Subcutaneous abdominal adipose tissue (tissue), 5 donors: ENCODE results near the gene TMEM145.
"Not testable (repeated sequence)": the region's sequence is repeated elsewhere in the genome, so short reads cannot be mapped to it uniquely, and the experiment has no call there.

ENCODE experiments used
- H3K27ac ChIP-seq: one replicate; pipeline ENCODE4 v1.7.0; 2013; ENCODE audit warnings: low read depth, mild to moderate bottlenecking, inconsistent platforms, low read length, moderate library complexity
- H3K27me3 ChIP-seq, 5 donors: one replicate each; pipeline ENCODE4 v1.7.0; 2013; ENCODE audit warnings: low read length in 5 of 5, inconsistent platforms in 1 of 5; ENCODE audit not compliant: control insufficient read depth in 5 of 5, insufficient read depth in 4 of 5
- H3K36me3 ChIP-seq, 5 donors: one replicate each; pipeline ENCODE4 v1.7.0; 2013; ENCODE audit warnings: low read length in 5 of 5; ENCODE audit not compliant: control insufficient read depth in 5 of 5, insufficient read depth in 5 of 5
- H3K4me1 ChIP-seq, 5 donors: one replicate each; pipeline ENCODE4 v1.7.0; 2013; ENCODE audit warnings: low read length in 5 of 5, mild to moderate bottlenecking in 3 of 5, moderate library complexity in 1 of 5; ENCODE audit not compliant: control insufficient read depth in 5 of 5, insufficient read depth in 5 of 5
- H3K4me3 ChIP-seq, 5 donors: one replicate each; pipeline ENCODE4 v1.7.0; 2013; ENCODE audit warnings: low read length in 5 of 5, low read depth in 1 of 5
- H3K9ac ChIP-seq, 5 donors: one replicate each; pipeline ENCODE4 v1.7.0; 2013; ENCODE audit warnings: low read length in 5 of 5, mild to moderate bottlenecking in 4 of 5, moderate library complexity in 3 of 5
- H3K9me3 ChIP-seq, 5 donors: one replicate each; pipeline ENCODE4 v1.7.0; 2013; ENCODE audit warnings: low read length in 5 of 5; ENCODE audit not compliant: control insufficient read depth in 5 of 5
- donor health status: healthy.
- donor health status: healthy.
- donor health status: healthy.
- donor health status: healthy.
- donor health status: healthy.

TMEM145 gene

GRCh38 chr19:42313096-42313839 is at the start of gene TMEM145:
TMEM145 (plus strand) TSS chr19:42313309; CDS start chr19:42313377, 68 bp downstream.
- peaks cover 6 to 43% (median 29%) of the 10 kb centered on the region in 5 donors for H3K27me3 ChIP-seq
- H3K9me3 ChIP-seq: no peaks in the 10 kb centered on the region
- H3K27ac ChIP-seq: no peak within 1 kb of the TSS
- peak within 1 kb of the TSS in 3 of 5 donors; percentile 29 to 46 (median 34) for H3K4me3 ChIP-seq
- no peak within 1 kb of the TSS for H3K9ac ChIP-seq
- H3K4me1 ChIP-seq: peaks cover 0 to 18% (median 10%) of the 10 kb centered on the region in 5 donors
- no peaks in the 10 kb centered on the region for H3K36me3 ChIP-seq

- peaks cover 10 to 25% (median 24%) of the 10 kb centered on the region in 5 donors for H3K4me1 ChIP-seq
- H3K27me3 ChIP-seq, H3K9ac ChIP-seq, H3K4me3 ChIP-seq, H3K36me3 ChIP-seq, H3K9me3 ChIP-seq, H3K27ac ChIP-seq: not testable (repeated sequence)
Observed at GRCh38 chr19:42266105-42266504, 47.0 kb upstream of the TMEM145 start.

GRCh38 chr19:42266928-42267603 is 46.0 kb upstream of the TMEM145 start:
- H3K9me3 ChIP-seq, H3K27me3 ChIP-seq, H3K36me3 ChIP-seq, H3K9ac ChIP-seq: not testable (repeated sequence)
- Histone ChIP-seq H3K4me3 (peak overlapping the region in 1 of 5 donors; percentile 85), H3K4me1 (peaks cover 12 to 32% (median 28%) of the 10 kb centered on the region in 5 donors), H3K27ac (peak overlapping the region; percentile 98)

GRCh38 chr19:42267644-42268141 is 45.4 kb upstream of the TMEM145 start:
- peaks cover 0 to 14% (median 10%) of the 10 kb centered on the region in 5 donors for H3K36me3 ChIP-seq
- H3K9me3 ChIP-seq: no peaks in the 10 kb centered on the region
- peak overlapping the region in 4 of 5 donors; percentile 65 to 86 (median 81) for H3K9ac ChIP-seq
- H3K27ac ChIP-seq: peak overlapping the region; percentile 98
- peak overlapping the region; percentile 76 to 94 (median 85) for H3K4me3 ChIP-seq
- peaks cover 0 to 5% (median 0%) of the 10 kb centered on the region in 5 donors for H3K27me3 ChIP-seq
- H3K4me1 ChIP-seq: peaks cover 12 to 32% (median 28%) of the 10 kb centered on the region in 5 donors

- Histone ChIP-seq H3K9me3 (no peaks in the 10 kb centered on the region), H3K27ac (peak overlapping the region; percentile 98), H3K4me3 (peak overlapping the region; percentile 76 to 94 (median 85)), H3K9ac (peak overlapping the region; percentile 87 to 98 (median 96)), H3K27me3 (peaks cover 0 to 5% (median 0%) of the 10 kb centered on the region in 5 donors), H3K36me3 (peaks cover 0 to 19% (median 15%) of the 10 kb centered on the region in 5 donors), H3K4me1 (peaks cover 12 to 32% (median 28%) of the 10 kb centered on the region in 5 donors)
Observed at GRCh38 chr19:42268142-42268703, 44.9 kb upstream of the TMEM145 start.

- H3K9ac ChIP-seq: peak within 1 kb of the TSS; percentile 90 to 98 (median 96)
- H3K36me3 ChIP-seq: peaks cover 0 to 26% (median 22%) of the 10 kb centered on the region in 5 donors
- peaks cover 12 to 32% (median 28%) of the 10 kb centered on the region in 5 donors for H3K4me1 ChIP-seq
- peak within 1 kb of the TSS; percentile 76 to 96 (median 85) for H3K4me3 ChIP-seq
- H3K27me3 ChIP-seq: peaks cover 0 to 5% (median 0%) of the 10 kb centered on the region in 5 donors
- no peaks in the 10 kb centered on the region for H3K9me3 ChIP-seq
- peak within 1 kb of the TSS; percentile 98 for H3K27ac ChIP-seq
Observed at GRCh38 chr19:42268704-42269477, 44.2 kb upstream of the TMEM145 start, which contains the start of gene CIC. CIC (plus strand) TSS chr19:42269252; CDS start chr19:42271784, 2,532 bp downstream.

GRCh38 chr19:42269478-42270345 is 43.4 kb upstream of the TMEM145 start:
- Histone ChIP-seq H3K27me3 (peaks cover 0 to 5% (median 0%) of the 10 kb centered on the region in 5 donors), H3K36me3 (peaks cover 0 to 33% (median 30%) of the 10 kb centered on the region in 5 donors), H3K9me3 (no peaks in the 10 kb centered on the region), H3K4me3 (peak overlapping the region; percentile 68 to 96 (median 77)), H3K4me1 (peaks cover 12 to 35% (median 28%) of the 10 kb centered on the region in 5 donors), H3K27ac (peak overlapping the region; percentile 97), H3K9ac (peak overlapping the region; percentile 85 to 96 (median 86))

GRCh38 chr19:42270346-42271044 is 42.6 kb upstream of the TMEM145 start:
- peaks cover 0 to 5% (median 0%) of the 10 kb centered on the region in 5 donors for H3K27me3 ChIP-seq
- H3K27ac ChIP-seq: peak overlapping the region; percentile 97
- H3K4me3 ChIP-seq: peak overlapping the region; percentile 68 to 96 (median 77)
- peak overlapping the region; percentile 85 to 96 (median 86) for H3K9ac ChIP-seq
- peaks cover 0 to 40% (median 37%) of the 10 kb centered on the region in 5 donors for H3K36me3 ChIP-seq
- no peaks in the 10 kb centered on the region for H3K9me3 ChIP-seq
- H3K4me1 ChIP-seq: peaks cover 12 to 40% (median 32%) of the 10 kb centered on the region in 5 donors
